ENCODE data around the gene BCO1.

The BCO1 gene

GRCh38 chr16:81254922-81255526 is 16.5 kb downstream of the BCO1 start:
- no CpG with 5 or more reads among the region's 5 CpGs for WGBS (ENCODE audit: insufficient coverage, insufficient read length)
- H3K4me3 ChIP-seq (ENCODE audit: low read length): no peak overlapping the region
- H3K27me3 ChIP-seq (ENCODE audit: control insufficient read depth, insufficient read depth, low read length): no peaks in the 10 kb centered on the region
- H3K4me1 ChIP-seq (ENCODE audit: control insufficient read depth, insufficient read depth, low read length): no peaks in the 10 kb centered on the region
- H3K27ac ChIP-seq (ENCODE audit: low read length): no peak overlapping the region
- no peak for DNase-seq (ENCODE audit: low read depth, low spot score)
- no peaks in the 10 kb centered on the region for H3K9me3 ChIP-seq (ENCODE audit: control insufficient read depth, insufficient read depth, low read length)
- H3K36me3 ChIP-seq (ENCODE audit: control insufficient read depth, insufficient read depth, low read length): no peaks in the 10 kb centered on the region

- no peaks in the 10 kb centered on the region for H3K4me1 ChIP-seq (ENCODE audit: control insufficient read depth, insufficient read depth, low read length)
- no peak for DNase-seq (ENCODE audit: low read depth, low spot score)
- no peaks in the 10 kb centered on the region for H3K27me3 ChIP-seq (ENCODE audit: control insufficient read depth, insufficient read depth, low read length)
- H3K27ac ChIP-seq (ENCODE audit: low read length): no peak overlapping the region
- WGBS (ENCODE audit: insufficient coverage, insufficient read length): no CpG with 5 or more reads among the region's 4 CpGs
- H3K36me3 ChIP-seq (ENCODE audit: control insufficient read depth, insufficient read depth, low read length): no peaks in the 10 kb centered on the region
- H3K4me3 ChIP-seq (ENCODE audit: low read length): no peak overlapping the region
- H3K9me3 ChIP-seq (ENCODE audit: control insufficient read depth, insufficient read depth, low read length): no peaks in the 10 kb centered on the region
Measured at GRCh38 chr16:81259916-81260315, 21.4 kb downstream of the BCO1 start.

GRCh38 chr16:81261049-81261648 is 22.7 kb downstream of the BCO1 start:
- WGBS (ENCODE audit: insufficient coverage, insufficient read length): no CpG with 5 or more reads among the region's 11 CpGs
- H3K27me3 ChIP-seq (ENCODE audit: control insufficient read depth, insufficient read depth, low read length): no peaks in the 10 kb centered on the region
- no peak for DNase-seq (ENCODE audit: low read depth, low spot score)

GRCh38 chr16:81263470-81264220 is 25.2 kb downstream of the BCO1 start:
- H3K36me3 ChIP-seq (ENCODE audit: control insufficient read depth, insufficient read depth, low read length): no peaks in the 10 kb centered on the region
- no CpG with 5 or more reads among the region's 11 CpGs for WGBS (ENCODE audit: insufficient coverage, insufficient read length)
- no peaks in the 10 kb centered on the region for H3K9me3 ChIP-seq (ENCODE audit: control insufficient read depth, insufficient read depth, low read length)
- no peaks in the 10 kb centered on the region for H3K27me3 ChIP-seq (ENCODE audit: control insufficient read depth, insufficient read depth, low read length)
- H3K27ac ChIP-seq (ENCODE audit: low read length): no peak overlapping the region
- no peak for DNase-seq (ENCODE audit: low read depth, low spot score)
- no peak overlapping the region for H3K4me3 ChIP-seq (ENCODE audit: low read length)
- no peaks in the 10 kb centered on the region for H3K4me1 ChIP-seq (ENCODE audit: control insufficient read depth, insufficient read depth, low read length)

More at GRCh38 chr16:81261049-81261648, 22.7 kb downstream of the BCO1 start:
- H3K9me3 ChIP-seq (ENCODE audit: control insufficient read depth, insufficient read depth, low read length): no peaks in the 10 kb centered on the region
- H3K4me1 ChIP-seq (ENCODE audit: control insufficient read depth, insufficient read depth, low read length): no peaks in the 10 kb centered on the region
- H3K27ac ChIP-seq (ENCODE audit: low read length): no peak overlapping the region
- no peak overlapping the region for H3K4me3 ChIP-seq (ENCODE audit: low read length)
- no peaks in the 10 kb centered on the region for H3K36me3 ChIP-seq (ENCODE audit: control insufficient read depth, insufficient read depth, low read length)

GRCh38 chr16:81264386-81264785 is 25.9 kb downstream of the BCO1 start:
- Histone ChIP-seq H3K4me1 (ENCODE audit: control insufficient read depth, insufficient read depth, low read length) (no peaks in the 10 kb centered on the region), H3K9me3 (ENCODE audit: control insufficient read depth, insufficient read depth, low read length) (no peaks in the 10 kb centered on the region), H3K27ac (ENCODE audit: low read length) (no peak overlapping the region), H3K27me3 (ENCODE audit: control insufficient read depth, insufficient read depth, low read length) (no peaks in the 10 kb centered on the region), H3K36me3 (ENCODE audit: control insufficient read depth, insufficient read depth, low read length) (no peaks in the 10 kb centered on the region), H3K4me3 (ENCODE audit: low read length) (no peak overlapping the region)
- WGBS (ENCODE audit: insufficient coverage, insufficient read length): no CpG with 5 or more reads among the region's 7 CpGs
- DNase-seq (ENCODE audit: low read depth, low spot score): no peak

- no peak overlapping the region for H3K4me3 ChIP-seq (ENCODE audit: low read length)
- no peaks in the 10 kb centered on the region for H3K4me1 ChIP-seq (ENCODE audit: control insufficient read depth, insufficient read depth, low read length)
- no peaks in the 10 kb centered on the region for H3K9me3 ChIP-seq (ENCODE audit: control insufficient read depth, insufficient read depth, low read length)
- H3K27ac ChIP-seq (ENCODE audit: low read length): no peak overlapping the region
- DNase-seq (ENCODE audit: low read depth, low spot score): no peak
- H3K27me3 ChIP-seq (ENCODE audit: control insufficient read depth, insufficient read depth, low read length): no peaks in the 10 kb centered on the region
- no peaks in the 10 kb centered on the region for H3K36me3 ChIP-seq (ENCODE audit: control insufficient read depth, insufficient read depth, low read length)
- 100% methylated on average over 2 of the region's 2 CpGs for WGBS (ENCODE audit: insufficient coverage, insufficient read length)
Measured at GRCh38 chr16:81265052-81265451, 26.6 kb downstream of the BCO1 start.

GRCh38 chr16:81265658-81266451 is 27.4 kb downstream of the BCO1 start:
- 100% methylated on average over 2 of the region's 5 CpGs for WGBS (ENCODE audit: insufficient coverage, insufficient read length)
- no peaks in the 10 kb centered on the region for H3K9me3 ChIP-seq (ENCODE audit: control insufficient read depth, insufficient read depth, low read length)
- DNase-seq (ENCODE audit: low read depth, low spot score): no peak
- no peaks in the 10 kb centered on the region for H3K4me1 ChIP-seq (ENCODE audit: control insufficient read depth, insufficient read depth, low read length)
- H3K27me3 ChIP-seq (ENCODE audit: control insufficient read depth, insufficient read depth, low read length): no peaks in the 10 kb centered on the region
- H3K27ac ChIP-seq (ENCODE audit: low read length): no peak overlapping the region
- no peaks in the 10 kb centered on the region for H3K36me3 ChIP-seq (ENCODE audit: control insufficient read depth, insufficient read depth, low read length)
- no peak overlapping the region for H3K4me3 ChIP-seq (ENCODE audit: low read length)

GRCh38 chr16:81266680-81267095 is 28.2 kb downstream of the BCO1 start:
- Histone ChIP-seq H3K4me1 (ENCODE audit: control insufficient read depth, insufficient read depth, low read length) (no peaks in the 10 kb centered on the region), H3K27me3 (ENCODE audit: control insufficient read depth, insufficient read depth, low read length) (no peaks in the 10 kb centered on the region), H3K9me3 (ENCODE audit: control insufficient read depth, insufficient read depth, low read length) (no peaks in the 10 kb centered on the region), H3K4me3 (ENCODE audit: low read length) (no peak overlapping the region), H3K36me3 (ENCODE audit: control insufficient read depth, insufficient read depth, low read length) (no peaks in the 10 kb centered on the region), H3K27ac (ENCODE audit: low read length) (no peak overlapping the region)
- no CpG with 5 or more reads among the region's 7 CpGs for WGBS (ENCODE audit: insufficient coverage, insufficient read length)
- no peak for DNase-seq (ENCODE audit: low read depth, low spot score)

- DNase-seq (ENCODE audit: low read depth, low spot score): no peak
- H3K27me3 ChIP-seq (ENCODE audit: control insufficient read depth, insufficient read depth, low read length): no peaks in the 10 kb centered on the region
- H3K27ac ChIP-seq (ENCODE audit: low read length): no peak overlapping the region
- no peak overlapping the region for H3K4me3 ChIP-seq (ENCODE audit: low read length)
- no peaks in the 10 kb centered on the region for H3K9me3 ChIP-seq (ENCODE audit: control insufficient read depth, insufficient read depth, low read length)
- no peaks in the 10 kb centered on the region for H3K36me3 ChIP-seq (ENCODE audit: control insufficient read depth, insufficient read depth, low read length)
- no CpG with 5 or more reads among the region's 5 CpGs for WGBS (ENCODE audit: insufficient coverage, insufficient read length)
- H3K4me1 ChIP-seq (ENCODE audit: control insufficient read depth, insufficient read depth, low read length): no peaks in the 10 kb centered on the region
Measured at GRCh38 chr16:81268509-81268908, 30.0 kb downstream of the BCO1 start.

GRCh38 chr16:81273223-81273950 is 34.9 kb downstream of the BCO1 start:
- Histone ChIP-seq H3K4me3 (ENCODE audit: low read length) (no peak overlapping the region), H3K9me3 (ENCODE audit: control insufficient read depth, insufficient read depth, low read length) (no peaks in the 10 kb centered on the region), H3K27ac (ENCODE audit: low read length) (no peak overlapping the region), H3K27me3 (ENCODE audit: control insufficient read depth, insufficient read depth, low read length) (no peaks in the 10 kb centered on the region), H3K4me1 (ENCODE audit: control insufficient read depth, insufficient read depth, low read length) (no peaks in the 10 kb centered on the region), H3K36me3 (ENCODE audit: control insufficient read depth, insufficient read depth, low read length) (no peaks in the 10 kb centered on the region)
- no CpG with 5 or more reads among the region's 10 CpGs for WGBS (ENCODE audit: insufficient coverage, insufficient read length)
- DNase-seq (ENCODE audit: low read depth, low spot score): no peak
